SHP77 (cell line): ENCODE results near the gene FAM50A.

Experiments used
- DNase-seq, 2 experiments: peaks; one replicate each; lab custom pipeline; 2025; lab: John Stamatoyannopoulos, UW

FAM50A gene

GRCh38 chrX:154465601-154466000 is 21.7 kb downstream of the FAM50A start:
- DNase-seq = no peak

- no peak for DNase-seq
Observed at GRCh38 chrX:154466036-154466435, 22.1 kb downstream of the FAM50A start.

- DNase-seq = no peak
Observed at GRCh38 chrX:154466907-154467306, 23.0 kb downstream of the FAM50A start.

GRCh38 chrX:154467556-154467955 is 23.6 kb downstream of the FAM50A start:
- no peak for DNase-seq

GRCh38 chrX:154468217-154468616 is 24.3 kb downstream of the FAM50A start:
- DNase-seq = no peak

- DNase-seq = no peak
Observed at GRCh38 chrX:154469114-154469513, 25.2 kb downstream of the FAM50A start.

- DNase-seq = no peak
Observed at GRCh38 chrX:154469880-154470279, 25.9 kb downstream of the FAM50A start.

GRCh38 chrX:154470434-154470833 is 26.5 kb downstream of the FAM50A start:
- no peak for DNase-seq

GRCh38 chrX:154470914-154471568 is 27.1 kb downstream of the FAM50A start:
- DNase-seq = no peak

GRCh38 chrX:154471839-154472684 is 28.1 kb downstream of the FAM50A start:
- no peak for DNase-seq

GRCh38 chrX:154472685-154473632 is 29.0 kb downstream of the FAM50A start:
- no peak for DNase-seq

GRCh38 chrX:154473683-154474082 is 29.7 kb downstream of the FAM50A start:
- DNase-seq = no peak

GRCh38 chrX:154476821-154477220 is 32.9 kb downstream of the FAM50A start:
- no peak for DNase-seq

- DNase-seq = no peak
Observed at GRCh38 chrX:154477891-154478477, 34.0 kb downstream of the FAM50A start.

- peak; percentile 82 to 85 for DNase-seq
Observed at GRCh38 chrX:154478728-154479622, 35.0 kb downstream of the FAM50A start, which contains the start of gene LAGE3. LAGE3 (minus strand) TSS chrX:154479281; CDS start chrX:154478915, 366 bp downstream.

GRCh38 chrX:154481195-154481594 is 37.3 kb downstream of the FAM50A start:
- DNase-seq = no peak

GRCh38 chrX:154481911-154482601 is 38.1 kb downstream of the FAM50A start:
- no peak for DNase-seq

GRCh38 chrX:154482786-154483185 is 38.8 kb downstream of the FAM50A start:
- DNase-seq = no peak

GRCh38 chrX:154483325-154483724 is 39.4 kb downstream of the FAM50A start:
- no peak for DNase-seq
